HCT116 (cell line): ENCODE data around the gene USO1. TPM values are rescaled to one million over a fixed set of nuclear protein-coding genes. Genes with fewer than 3 reads are reported as not detected.
A peak's percentile ranks its signal among the peaks of the same experiment; 100 is the strongest.

Experiments
- ATAC-seq: fragments of 200-7000 bp; cut with Tn5 transposase; 2 replicates; pipeline ENCODE4 v1.9.1; 2020; ENCODE audit warnings: mild to moderate bottlenecking, moderate library complexity
- BruUV-seq: library from RNA; stranded (reverse); fragments of 400-500 nt; replicated peaks from 2 replicates; lab custom pipeline; 2021; lab: Mats Ljungman, UMichigan
- CTCF ChIA-PET: fragments of 300-600 bp; sonication (Branson Sonifier 250); formaldehyde crosslinking; loops from one replicate; lab custom pipeline; 2021; ENCODE audit warnings: antibody characterized with exemption; lab: Charles Lee
- POLR2A ChIA-PET: fragments of 300-600, 350-600 bp; sonication (Branson Sonifier 250); formaldehyde crosslinking; loops from one replicate; lab custom pipeline; 2021; ENCODE audit warnings: antibody characterized with exemption; lab: Charles Lee
- RAD21 ChIA-PET, 2 experiments: fragments of 300-600 bp; sonication (Branson Sonifier 250); formaldehyde crosslinking; loops; one replicate each; lab custom pipeline; 2023; ENCODE audit warnings: low total read pairs in 2 of 2; ENCODE audit not compliant: uncharacterized antibody in 2 of 2, unreplicated experiment in 2 of 2, low non-redundant PET in 1 of 2; lab: Charles Lee
- DNase-seq: peaks from one replicate; pipeline ENCODE4 v3.0.0-alpha.2; 2010; ENCODE audit warnings: low read depth, low spot score
- H2AFZ ChIP-seq: fragments of 200-600 bp; shearing (Covaris generic), sonication (generic); 2 replicates; pipeline ENCODE4 v1.6.1; 2017; ENCODE audit warnings: low read depth, mixed run types, mixed read lengths, antibody characterized with exemption, low read length; ENCODE audit not compliant: poor library complexity, severe bottlenecking
- H3K27ac ChIP-seq: 2 replicates; pipeline ENCODE4 v1.5.1; 2012; ENCODE audit warnings: low read depth, low read length
- H3K27me3 ChIP-seq: fragments of 200-600 bp; sonication (generic); 2 replicates; pipeline ENCODE4 v1.6.1; 2016; ENCODE audit warnings: mixed run types, low read length, mixed read lengths; ENCODE audit not compliant: insufficient read depth
- H3K36me3 ChIP-seq, 2 experiments: fragments of 200-500 bp in 1 of 2; fragments of 200-600 bp in 1 of 2; sonication (Bioruptor generic) in 1 of 2; sonication (generic) in 1 of 2; 2 replicates each; pipeline versions ENCODE4 v1.5.1 to v1.6.1; 2014 to 2016; ENCODE audit warnings: low read length in 2 of 2, inconsistent platforms in 1 of 2, mixed read lengths in 1 of 2, mixed run types in 1 of 2; ENCODE audit not compliant: insufficient read depth in 2 of 2, control insufficient read depth in 1 of 2
- H3K4me1 ChIP-seq, 2 experiments: fragments of 200-600 bp in 1 of 2; sonication (generic) in 1 of 2; 2 replicates each; pipeline versions ENCODE4 v1.5.1 to v1.6.1; 2012 to 2017; ENCODE audit warnings: low read length in 2 of 2, inconsistent platforms in 1 of 2, mild to moderate bottlenecking in 1 of 2, mixed read lengths in 1 of 2, mixed run types in 1 of 2, moderate library complexity in 1 of 2; ENCODE audit not compliant: insufficient read depth in 2 of 2, control insufficient read depth in 1 of 2
- H3K4me2 ChIP-seq: fragments of 200-600 bp; sonication (generic); 2 replicates; pipeline ENCODE4 v1.6.1; 2017; ENCODE audit warnings: mixed run types, low read length, mixed read lengths
- H3K4me3 ChIP-seq, 2 experiments: fragments of 200-600 bp in 1 of 2; sonication (generic) in 1 of 2; replicated peaks in 1 of 2; 2 replicates each; pipeline ENCODE4 v1.5.1; 2011 to 2016; ENCODE audit warnings: low read length in 2 of 2, control low read depth in 1 of 2, low read depth in 1 of 2, mild to moderate bottlenecking in 1 of 2, mixed read lengths in 1 of 2, mixed run types in 1 of 2
- H3K79me2 ChIP-seq: fragments of 200-600 bp; sonication (generic); 2 replicates; pipeline ENCODE4 v1.6.1; 2017; ENCODE audit warnings: mild to moderate bottlenecking, mixed run types, low read length, moderate library complexity, mixed read lengths; ENCODE audit not compliant: insufficient read depth
- H3K9ac ChIP-seq: fragments of 200-600 bp; sonication (generic); 2 replicates; pipeline ENCODE4 v1.6.1; 2016; ENCODE audit warnings: low read length, mixed read lengths
- H3K9me2 ChIP-seq: fragments of 200-600 bp; sonication (generic), shearing (Covaris generic); 2 replicates; pipeline ENCODE4 v1.6.1; 2017; ENCODE audit warnings: mixed run types, mild to moderate bottlenecking, moderate library complexity; ENCODE audit not compliant: insufficient read depth
- H3K9me3 ChIP-seq, 2 experiments: fragments of 200-500 bp in 1 of 2; fragments of 200-600 bp in 1 of 2; sonication (Bioruptor generic) in 1 of 2; sonication (generic) in 1 of 2; 2 replicates each; pipeline ENCODE4 v1.6.1; 2014 to 2017; ENCODE audit warnings: low read length in 2 of 2, mixed read lengths in 2 of 2, inconsistent platforms in 1 of 2, low read depth in 1 of 2, mild to moderate bottlenecking in 1 of 2, mixed run types in 1 of 2, moderate library complexity in 1 of 2; ENCODE audit not compliant: control insufficient read depth in 1 of 2, insufficient read depth in 1 of 2
- H4K20me1 ChIP-seq: fragments of 200-600 bp; sonication (generic), shearing (Covaris generic); 2 replicates; pipeline ENCODE4 v1.6.1; 2017; ENCODE audit warnings: mixed run types, mild to moderate bottlenecking, moderate library complexity; ENCODE audit not compliant: insufficient read depth
- ATF3 ChIP-seq: IDR thresholded peaks from 2 replicates; pipeline ENCODE4 v1.6.1; 2012
- CTCF ChIP-seq, 3 experiments: fragments of 200-600 bp in 1 of 3; sonication (generic) in 1 of 3; IDR thresholded peaks in 2 of 3; conservative IDR thresholded peaks in 1 of 3; 2 replicates each; pipeline ENCODE4 v1.5.1; 2012 to 2017; ENCODE audit warnings: low read depth in 2 of 3, low read length in 2 of 3, antibody characterized with exemption in 1 of 3, borderline replicate concordance in 1 of 3, control low read depth in 1 of 3, mild to moderate bottlenecking in 1 of 3, mixed read lengths in 1 of 3, mixed run types in 1 of 3, moderate library complexity in 1 of 3; ENCODE audit not compliant: insufficient read depth in 1 of 3
- EGR1 ChIP-seq: IDR thresholded peaks from 2 replicates; pipeline ENCODE4 v1.6.1; 2012; ENCODE audit warnings: low read depth
- MAX ChIP-seq: IDR thresholded peaks from 2 replicates; pipeline ENCODE4 v1.6.1; 2012
- RAD21 ChIP-seq: IDR thresholded peaks from 2 replicates; pipeline ENCODE4 v1.6.1; 2012; ENCODE audit warnings: low read depth, mild to moderate bottlenecking
- YY1 ChIP-seq: IDR thresholded peaks from 2 replicates; pipeline ENCODE4 v1.6.1; 2011; ENCODE audit warnings: low read length, low read depth, moderate library complexity, mild to moderate bottlenecking; ENCODE audit not compliant: insufficient replicate concordance; ENCODE audit errors: extremely low read depth
- ZBTB33 ChIP-seq: IDR thresholded peaks from 2 replicates; pipeline ENCODE4 v1.6.1; 2011; ENCODE audit warnings: mild to moderate bottlenecking, low read length, moderate library complexity; ENCODE audit not compliant: insufficient replicate concordance; ENCODE audit errors: extremely low read depth
- ZNF274 ChIP-seq: fragments of 200-500 bp; sonication (Bioruptor generic); IDR thresholded peaks from 2 replicates; pipeline ENCODE4 v1.6.1; 2014; ENCODE audit warnings: mild to moderate bottlenecking, low read depth, low read length, inconsistent platforms
- intact Hi-C: fragments of 100-400 bp; cut with micrococcal nuclease; formaldehyde crosslinking; loops from 2 replicates; pipeline ENCODE4 v1.10.0; 2022
- total RNA-seq: library from RNA; stranded (reverse); gene quantifications from one replicate; pipeline ENCODE4 v1.2.1, GENCODE V29; 2021; ENCODE audit not compliant: unreplicated experiment

The USO1 gene
- total RNA-seq, 1 experiment from 2014 or later: 72.7 TPM

GRCh38 chr4:75823812-75824211 is 99.4 kb downstream of the USO1 start:
- H2AFZ ChIP-seq: no peak overlapping the region
- no peaks in the 10 kb centered on the region for H3K79me2 ChIP-seq
- no peak overlapping the region for H3K9ac ChIP-seq
- H3K9me2 ChIP-seq: no peaks in the 10 kb centered on the region
- no peaks in the 10 kb centered on the region for H3K27me3 ChIP-seq
- peaks cover 5 to 6% of the 10 kb centered on the region in 2 experiments; a peak in 3 of 4 replicates for H3K4me1 ChIP-seq
- H3K4me2 ChIP-seq: no peak overlapping the region
- no peak overlapping the region for H3K4me3 ChIP-seq
- DNase-seq: no peak
- TF ChIP-seq ZNF274 (no peak), YY1 (no peak), EGR1 (no peak), RAD21 (no peak), MAX (no peak), ZBTB33 (no peak), ATF3 (no peak)
- ChIA-PET CTCF (no interaction called here), RAD21 (no interaction called here), POLR2A (no interaction called here)
- peak; percentile 30; the same call in 1 of the 2 replicates for ATAC-seq
- H3K27ac ChIP-seq: no peak overlapping the region
- H3K36me3 ChIP-seq: 0 out of 4 replicates have a peak, but pooled peaks cover 0 to 2% of the 10 kb centered on the region in 2 experiments
- intact Hi-C loops: no loop called here
- no peaks in the 10 kb centered on the region for H3K9me3 ChIP-seq
- no peaks in the 10 kb centered on the region for H4K20me1 ChIP-seq
- BruUV-seq: no TSS peak

GRCh38 chr4:75830906-75831305 is 106.5 kb downstream of the USO1 start:
- RAD21 ChIA-PET: no interaction called here
- no peak for DNase-seq

More at GRCh38 chr4:75830906-75831305, 106.5 kb downstream of the USO1 start:
- no peaks in the 10 kb centered on the region for H3K79me2 ChIP-seq
- no peak for ATAC-seq
- no peaks in the 10 kb centered on the region for H3K27me3 ChIP-seq
- H3K4me3 ChIP-seq: no peak overlapping the region
- no peaks in the 10 kb centered on the region for H3K4me1 ChIP-seq
- H3K4me2 ChIP-seq: no peak overlapping the region
- ChIA-PET CTCF (interaction anchor here (0.6 kb wide), 1 partner anchor 362 kb away, joined by 3 read pairs; no protein-coding TSS in a partner anchor), POLR2A (no interaction called here)
- H3K9me2 ChIP-seq: no peaks in the 10 kb centered on the region
- no peak overlapping the region for H3K27ac ChIP-seq
- no peak overlapping the region for H3K9ac ChIP-seq
- H2AFZ ChIP-seq: no peak overlapping the region
- no TSS peak for BruUV-seq
- intact Hi-C loops: no loop called here
- H3K9me3 ChIP-seq: no peaks in the 10 kb centered on the region
- no peak for TF ChIP-seq CTCF (IDR thresholded peaks at IDR 0.05 in 2 of 3, conservative IDR thresholded peaks at IDR 0.05 in 1 of 3; ENCODE audit: borderline replicate concordance in 1 of 3, insufficient read depth in 1 of 3, low read depth in 2 of 3, low read length in 2 of 3)
- TF ChIP-seq ZNF274: no peak
- TF ChIP-seq, all 23 proteins: peak for 0
- Histone ChIP-seq H3K36me3 (no peaks in the 10 kb centered on the region), H4K20me1 (no peaks in the 10 kb centered on the region)
